ENCODE data around the gene CCDC187. TPM values are rescaled to one million over a fixed set of nuclear protein-coding genes. Genes with fewer than 3 reads are reported as not detected.
A peak's percentile ranks its signal among the peaks of the same experiment; 100 is the strongest.

CCDC187 gene
- total and polyA plus RNA-seq, 2 of the 13 experiments (the other 11 are each of a cell fraction or from before 2014, with no cell fraction given) = 0.03 to 0.13 TPM

- TF ChIP-seq PAXIP1 (CRISPR knock-in tag; conservative IDR thresholded peaks at IDR 0.05) = no peak
Measured at GRCh38 chr9:136205707-136205992, 98.2 kb downstream of the CCDC187 start (continued).

GRCh38 chr9:136204838-136205706 is 98.8 kb downstream of the CCDC187 start, which contains the start of gene LHX3:
LHX3 (minus strand) TSS chr9:136205128; CDS start chr9:136205012, 116 bp downstream.
- peaks cover 7 to 36% of the 10 kb centered on the region in 2 experiments; a peak in 4 of 5 replicates for H3K27me3 ChIP-seq (ENCODE audit: control insufficient read depth in 1 of 2, insufficient read depth in 2 of 2, low read length in 2 of 2)
- POLR2A ChIA-PET = no interaction called here
- no peak for FAIRE-seq
- TF ChIP-seq ZNF180 (CRISPR knock-in tag; IDR thresholded peaks at IDR 0.05; ENCODE audit: borderline replicate concordance, low read depth) (no peak), NFATC3 (CRISPR knock-in tag; IDR thresholded peaks at IDR 0.05) (no peak), ETV5 (CRISPR knock-in tag; IDR thresholded peaks at IDR 0.05; ENCODE audit: borderline replicate concordance) (no peak), SALL2 (CRISPR knock-in tag; IDR thresholded peaks at IDR 0.05) (peak; percentile 73; the same call in 1 of the 2 replicates), NR2F6 (IDR thresholded peaks at IDR 0.05) (no peak), NR2F6 (CRISPR knock-in tag; IDR thresholded peaks at IDR 0.05) (no peak), ZNF614 (CRISPR knock-in tag; IDR thresholded peaks at IDR 0.05; ENCODE audit: borderline replicate concordance) (no peak), ZNF430 (CRISPR knock-in tag; IDR thresholded peaks at IDR 0.05) (0 out of 2 replicates have a peak, but pooled peaks have one; percentile 41), BRCA1 (CRISPR knock-in tag; IDR thresholded peaks at IDR 0.05) (0 out of 2 replicates have a peak, but pooled peaks have one; percentile 60), ZNF768 (CRISPR knock-in tag; IDR thresholded peaks at IDR 0.05) (0 out of 2 replicates have a peak, but pooled peaks have one; percentile 35), KLF6 (CRISPR knock-in tag; IDR thresholded peaks at IDR 0.05) (0 out of 2 replicates have a peak, but pooled peaks have one; percentile 57), ESRRA (CRISPR knock-in tag; IDR thresholded peaks at IDR 0.05; ENCODE audit: low read depth) (no peak), NFE2 (CRISPR knock-in tag; IDR thresholded peaks at IDR 0.05) (no peak), SIN3B (IDR thresholded peaks at IDR 0.05; ENCODE audit: low read length) (no peak), ZFP90 (CRISPR knock-in tag; IDR thresholded peaks at IDR 0.05; ENCODE audit: borderline replicate concordance) (no peak), ZNF432 (CRISPR knock-in tag; IDR thresholded peaks at IDR 0.05; ENCODE audit: borderline replicate concordance) (no peak), ETS1 (CRISPR knock-in tag; IDR thresholded peaks at IDR 0.05) (0 out of 2 replicates have a peak, but pooled peaks have one; percentile 71), MAF1 (CRISPR knock-in tag; IDR thresholded peaks at IDR 0.05; ENCODE audit: borderline replicate concordance) (peak; percentile 65; the same call in 1 of the 2 replicates), ZNF256 (CRISPR knock-in tag; conservative IDR thresholded peaks at IDR 0.05) (no peak)

More at GRCh38 chr9:136204838-136205706, 98.8 kb downstream of the CCDC187 start, which contains the start of gene LHX3:
- DNase-seq (ENCODE audit: low spot score) = no peak
- Histone ChIP-seq H3K9ac (ENCODE audit: insufficient read depth, low read depth, low read length) (no peak within 1 kb of the TSS), H2AFZ (ENCODE audit: low read length) (no peak within 1 kb of the TSS), H4K20me1 (ENCODE audit: insufficient read depth, low read length) (peaks cover 41% of the 10 kb centered on the region; the same call in 1 of the 2 replicates), H3K4me2 (ENCODE audit: low read depth, low read length) (no peak within 1 kb of the TSS), H3K4me1 (ENCODE audit: insufficient read depth, low read length) (peaks cover 12% of the 10 kb centered on the region), H3K79me2 (ENCODE audit: insufficient read depth, low read length) (no peaks in the 10 kb centered on the region), H3K36me3 (replicated peaks in 1 of 2; ENCODE audit: control insufficient read depth in 1 of 2, insufficient read depth in 2 of 2, low read length in 2 of 2) (peaks cover 6 to 14% of the 10 kb centered on the region in 2 experiments; a peak in 4 of 5 replicates), H3K9me3 (ENCODE audit: low read length) (no peaks in the 10 kb centered on the region), H3K4me3 (replicated peaks in 1 of 3; ENCODE audit: insufficient read depth in 1 of 3, low read depth in 2 of 3, low read length in 3 of 3) (no peak within 1 kb of the TSS), H3K27ac (ENCODE audit: extremely low read length, insufficient read depth, low read length) (no peak within 1 kb of the TSS)
- BruUV-seq (replicated peaks) = no TSS peak
- in situ Hi-C loops (cut with HindIII; ENCODE audit: extremely low pct_ligation_motif_present, low pct_unique_long_range_greater_than_20kb) (no loop called here), intact Hi-C loops (cut with micrococcal nuclease; ENCODE audit: unreplicated experiment) (no loop called here)
- peak; percentile 58 for ATAC-seq
- CTCF ChIA-PET (ENCODE audit: low intra/inter-chr PET ratio, low total read pairs) = no interaction called here
- WGBS (ENCODE audit: low lambda C conversion rate) = 26% methylated on average over 14 of the region's 70 CpGs
